Lower leg skin (tissue), 4 donors: ENCODE measurements around the gene C10orf120. TPM values are rescaled to one million over a fixed set of nuclear protein-coding genes. Genes with fewer than 3 reads are reported as not detected.

Experiments used
- DNase-seq, 2 donors: peaks; one replicate each; pipeline ENCODE4 v3.0.0-alpha.2; 2019; ENCODE audit warnings: low spot score in 2 of 2
- H3K4me3 ChIP-seq: fragments of 200-600 bp; sonication (generic); 2 replicates; pipeline ENCODE4 v1.5.1; 2017; ENCODE audit warnings: mild to moderate bottlenecking, low read depth; ENCODE audit not compliant: poor library complexity, severe bottlenecking
- CTCF ChIP-seq, 3 donors: fragments of 450-650 bp; IDR thresholded peaks; one replicate each; pipeline ENCODE4 v1.5.1; 2016; ENCODE audit warnings: antibody characterized with exemption in 3 of 3, mild to moderate bottlenecking in 3 of 3, moderate library complexity in 2 of 3
- POLR2A ChIP-seq, 2 donors: fragments of 450-650 bp; IDR thresholded peaks; one replicate each; pipeline ENCODE4 v1.6.1; 2016 to 2017; ENCODE audit warnings: antibody characterized with exemption in 2 of 2, mild to moderate bottlenecking in 1 of 2, moderate library complexity in 1 of 2
- WGBS, 2 donors: methylation state at CpG; one replicate each; pipeline ENCODE4 v1.1.5; 2018; 5-methylcytosine and 5-hydroxymethylcytosine counted together
- intact Hi-C: fragments of 100-400 bp; cut with DNase I; formaldehyde crosslinking; loops from one replicate; pipeline ENCODE4 v1.15.0; 2023; ENCODE audit warnings: low total_unique reads
- total RNA-seq, 4 donors: library from RNA; depleted of rRNA; stranded (reverse); fragments of >200 nt; gene quantifications; one replicate each; pipeline ENCODE4 v1.1.0, GENCODE V29; 2016

Gene C10orf120
- total RNA-seq, 4 donors from 2014 or later = not detected

- DNase-seq = no peak
- no peak overlapping the region for H3K4me3 ChIP-seq
- WGBS, 2 donors = 81 to 85% methylated on average over 1 of the region's 1 CpG
- TF ChIP-seq CTCF (IDR thresholded peaks at IDR 0.05) = no peak
- TF ChIP-seq POLR2A (IDR thresholded peaks at IDR 0.05) = no peak
- intact Hi-C loops = no loop called here
Measured at GRCh38 chr10:122725006-122725405, 25.4 kb upstream of the C10orf120 start.

- DNase-seq = no peak
- TF ChIP-seq POLR2A (IDR thresholded peaks at IDR 0.05) = no peak
- no peak for TF ChIP-seq CTCF (IDR thresholded peaks at IDR 0.05)
- intact Hi-C loops = no loop called here
- 85 to 87% methylated on average over 3 of the region's 3 CpGs for whole genome bisulfite sequencing, 2 donors
- no peak overlapping the region for H3K4me3 ChIP-seq
Measured at GRCh38 chr10:122721111-122721510, 21.5 kb upstream of the C10orf120 start.

- intact Hi-C loops = no loop called here
- no peak for TF ChIP-seq CTCF (IDR thresholded peaks at IDR 0.05)
- TF ChIP-seq POLR2A (IDR thresholded peaks at IDR 0.05) = no peak
- DNase-seq = no peak
- 78 to 79% methylated on average over 2 of the region's 2 CpGs for WGBS, 2 donors
- no peak overlapping the region for H3K4me3 ChIP-seq
Measured at GRCh38 chr10:122716025-122716424, 16.4 kb upstream of the C10orf120 start.

DNA sequence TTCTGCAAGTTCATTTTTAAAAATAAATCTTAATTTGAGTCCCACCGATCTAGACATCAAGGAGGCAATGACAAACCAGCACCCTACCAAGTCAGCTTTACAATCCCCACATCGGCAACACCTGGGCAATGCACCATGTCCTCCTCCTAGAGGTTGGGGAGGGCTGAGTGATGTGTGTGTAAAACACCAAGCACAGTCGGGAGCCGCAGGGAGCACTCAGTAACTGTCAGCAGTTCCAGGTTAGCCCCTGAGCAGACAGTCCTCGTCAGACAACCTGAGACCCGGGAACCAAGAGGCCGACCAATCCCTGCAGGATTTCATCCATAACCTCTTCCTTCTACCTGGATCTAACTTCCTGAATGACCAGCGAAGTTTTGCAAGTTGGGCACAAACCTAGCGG lies 15.9 kb upstream of the C10orf120 start:
- 77% methylated on average over 9 of the region's 9 CpGs for WGBS, 2 donors
- DNase-seq = no peak
- TF ChIP-seq POLR2A (IDR thresholded peaks at IDR 0.05) = no peak
- TF ChIP-seq CTCF (IDR thresholded peaks at IDR 0.05) = no peak
- no peak overlapping the region for H3K4me3 ChIP-seq
- intact Hi-C loops = no loop called here

GRCh38 chr10:122713091-122713885 lies 13.6 kb upstream of the C10orf120 start:
- no peak for TF ChIP-seq CTCF (IDR thresholded peaks at IDR 0.05)
- TF ChIP-seq POLR2A (IDR thresholded peaks at IDR 0.05) = no peak
- 66 to 67% methylated on average over 7 of the region's 7 CpGs for WGBS, 2 donors
- intact Hi-C loops = no loop called here
- no peak for DNase-seq
- no peak overlapping the region for H3K4me3 ChIP-seq

GRCh38 chr10:122710576-122710975 lies 10.9 kb upstream of the C10orf120 start:
- no peak for DNase-seq
- WGBS, 2 donors = 50 to 65% methylated on average over 1 of the region's 1 CpG
- intact Hi-C loops = no loop called here
- TF ChIP-seq POLR2A (IDR thresholded peaks at IDR 0.05) (no peak), CTCF (IDR thresholded peaks at IDR 0.05) (no peak)
- no peak overlapping the region for H3K4me3 ChIP-seq
